Measurements from ENCODE around the gene MRPL28. TPM values are rescaled to one million over a fixed set of nuclear protein-coding genes. Genes with fewer than 3 reads are reported as not detected.

Gene MRPL28
- total RNA-seq, 2 donors from 2014 or later = 137 to 138 TPM

DNA sequence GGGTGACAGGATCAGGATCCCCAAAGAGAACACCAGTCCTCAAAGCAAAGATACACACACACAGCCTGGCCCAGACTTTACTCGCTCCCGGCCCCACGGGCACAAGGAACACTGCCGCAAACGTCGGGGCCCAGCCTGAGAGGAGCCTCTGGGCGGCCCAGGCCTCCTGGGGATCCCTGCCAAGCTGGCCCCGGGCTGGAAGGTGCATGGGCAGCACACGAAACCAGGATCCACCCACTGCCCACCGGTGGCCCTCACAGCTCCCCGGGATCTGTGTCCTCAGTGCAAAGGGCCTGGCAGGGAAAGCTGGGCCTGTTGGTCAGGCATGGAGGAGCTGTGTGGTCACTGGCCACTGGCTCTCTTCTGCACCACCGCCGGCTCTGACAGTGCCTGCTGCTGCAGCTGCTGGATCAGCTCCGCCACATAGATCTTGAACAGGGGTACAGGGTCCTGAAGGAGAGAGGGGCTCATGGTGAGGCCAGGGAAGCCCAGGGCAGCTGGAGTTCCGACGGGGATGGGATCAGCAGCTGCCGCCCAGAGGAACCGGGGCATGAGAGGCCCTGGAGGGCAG lies 2.9 kb downstream of the MRPL28 start:
- H3K4me1 Mint-ChIP-seq = peaks cover 11% of the 10 kb centered on the region
- Histone ChIP-seq H3K9me3 (ENCODE audit: control insufficient read depth, low read length) (no peaks in the 10 kb centered on the region), H3K36me3 (ENCODE audit: control insufficient read depth, insufficient read depth, low read length) (peaks cover 33% of the 10 kb centered on the region), H3K27ac (ENCODE audit: low read depth, low read length) (no peak overlapping the region), H3K4me3 (ENCODE audit: low read length) (no peak overlapping the region), H3K4me1 (ENCODE audit: control insufficient read depth, insufficient read depth, low read length) (no peaks in the 10 kb centered on the region), H3K27me3 (ENCODE audit: control insufficient read depth, insufficient read depth, low read length, poor library complexity, severe bottlenecking) (no peaks in the 10 kb centered on the region), H3K9ac (ENCODE audit: extremely low read depth, low read length, poor library complexity, severe bottlenecking) (no peak overlapping the region)
- TF ChIP-seq, protein P1, sequence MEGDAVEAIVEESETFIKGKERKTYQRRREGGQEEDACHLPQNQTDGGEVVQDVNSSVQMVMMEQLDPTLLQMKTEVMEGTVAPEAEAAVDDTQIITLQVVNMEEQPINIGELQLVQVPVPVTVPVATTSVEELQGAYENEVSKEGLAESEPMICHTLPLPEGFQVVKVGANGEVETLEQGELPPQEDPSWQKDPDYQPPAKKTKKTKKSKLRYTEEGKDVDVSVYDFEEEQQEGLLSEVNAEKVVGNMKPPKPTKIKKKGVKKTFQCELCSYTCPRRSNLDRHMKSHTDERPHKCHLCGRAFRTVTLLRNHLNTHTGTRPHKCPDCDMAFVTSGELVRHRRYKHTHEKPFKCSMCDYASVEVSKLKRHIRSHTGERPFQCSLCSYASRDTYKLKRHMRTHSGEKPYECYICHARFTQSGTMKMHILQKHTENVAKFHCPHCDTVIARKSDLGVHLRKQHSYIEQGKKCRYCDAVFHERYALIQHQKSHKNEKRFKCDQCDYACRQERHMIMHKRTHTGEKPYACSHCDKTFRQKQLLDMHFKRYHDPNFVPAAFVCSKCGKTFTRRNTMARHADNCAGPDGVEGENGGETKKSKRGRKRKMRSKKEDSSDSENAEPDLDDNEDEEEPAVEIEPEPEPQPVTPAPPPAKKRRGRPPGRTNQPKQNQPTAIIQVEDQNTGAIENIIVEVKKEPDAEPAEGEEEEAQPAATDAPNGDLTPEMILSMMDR (conservative IDR thresholded peaks at IDR 0.05) = no peak
- peaks cover 11% of the 10 kb centered on the region for H3K36me3 Mint-ChIP-seq (ENCODE audit: low read depth)
- H3K4me3 Mint-ChIP-seq = no peak overlapping the region
- WGBS, 2 experiments (ENCODE audit: insufficient coverage in 1 of 2, insufficient read length in 1 of 2) = 93 to 98% methylated on average over 12 to 18 of the region's 18 CpGs
- H3K27ac Mint-ChIP-seq = no peak overlapping the region
- DNase-seq = no peak
- no peaks in the 10 kb centered on the region for H3K9me3 Mint-ChIP-seq
- no peaks in the 10 kb centered on the region for H3K27me3 Mint-ChIP-seq (ENCODE audit: insufficient read depth)

DNA sequence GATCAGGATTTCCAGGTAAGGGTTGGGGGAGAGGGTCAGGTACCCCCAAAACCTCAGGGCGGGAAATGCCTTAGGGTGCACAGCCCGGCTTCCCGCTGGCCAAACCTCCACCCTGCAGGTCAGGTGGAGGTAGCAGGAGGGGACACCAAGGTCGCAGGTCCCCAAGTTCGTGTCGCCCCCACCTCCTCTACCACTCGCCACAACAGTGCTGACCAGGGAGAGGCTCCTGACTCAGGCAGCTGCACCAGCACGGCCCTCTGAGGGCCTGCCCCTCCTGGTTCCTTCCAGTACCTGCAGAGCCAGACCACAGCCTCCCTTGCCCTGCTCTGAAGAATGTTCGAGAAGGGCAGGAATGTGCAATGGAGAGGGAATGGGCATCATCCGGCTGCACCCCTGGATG lies 3.9 kb downstream of the MRPL28 start:
- DNase-seq = no peak
- no peak overlapping the region for H3K4me3 Mint-ChIP-seq

DNA sequence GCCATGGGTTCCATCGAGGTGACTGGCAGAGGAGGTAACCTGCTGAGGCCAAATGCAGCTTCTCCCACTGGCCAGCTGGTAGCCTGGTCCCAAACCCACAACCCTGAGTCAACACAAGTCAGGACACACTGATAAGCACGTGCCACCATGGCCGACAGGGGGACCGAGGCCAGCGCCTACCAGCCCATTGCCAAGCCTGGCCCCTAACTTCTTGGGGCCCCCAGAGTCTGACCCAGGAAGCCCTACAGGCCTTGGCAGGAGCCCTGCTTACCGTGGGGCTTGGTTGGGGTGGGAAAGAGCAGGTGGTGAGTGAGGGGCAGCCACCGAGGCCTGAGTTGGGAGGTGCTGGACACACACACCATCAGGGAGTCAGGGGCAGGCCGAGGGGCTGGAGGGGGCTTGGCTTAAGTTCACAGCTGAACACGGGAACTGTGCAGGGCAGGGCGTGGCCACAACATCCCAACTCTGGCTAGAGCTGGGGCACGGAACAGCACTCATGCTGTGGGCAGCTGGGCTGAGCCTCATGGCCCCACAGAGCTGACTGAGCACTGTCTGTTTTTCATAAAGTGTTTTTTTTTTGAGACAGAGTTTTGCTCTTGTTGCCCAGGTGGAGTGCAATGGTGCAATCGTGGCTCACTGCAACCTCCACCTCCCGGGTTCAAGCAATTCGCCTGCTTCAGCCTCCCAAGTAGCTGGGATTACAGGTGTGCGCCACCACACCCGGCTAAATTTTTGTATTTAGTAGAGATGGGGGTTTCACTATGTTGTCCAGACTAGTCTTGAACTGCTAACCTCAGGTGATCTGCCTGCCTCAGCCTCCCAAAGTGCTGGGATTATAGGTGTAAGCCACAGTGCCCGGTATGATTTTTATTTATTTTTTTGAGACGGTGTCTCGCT lies 5.5 kb downstream of the MRPL28 start:
- no peaks in the 10 kb centered on the region for H3K27me3 Mint-ChIP-seq (ENCODE audit: insufficient read depth)
- no peak overlapping the region for H3K9ac ChIP-seq (ENCODE audit: extremely low read depth, low read length, poor library complexity, severe bottlenecking)
- peaks cover 4% of the 10 kb centered on the region for H3K4me1 Mint-ChIP-seq
- no peak overlapping the region for H3K4me3 ChIP-seq (ENCODE audit: low read length)
- no peak overlapping the region for H3K27ac Mint-ChIP-seq
- no peaks in the 10 kb centered on the region for H3K9me3 Mint-ChIP-seq
- H3K27me3 ChIP-seq (ENCODE audit: control insufficient read depth, insufficient read depth, low read length, poor library complexity, severe bottlenecking) = no peaks in the 10 kb centered on the region
- no peak for DNase-seq
- no peak overlapping the region for H3K4me3 Mint-ChIP-seq
- H3K4me1 ChIP-seq (ENCODE audit: control insufficient read depth, insufficient read depth, low read length) = no peaks in the 10 kb centered on the region
- 86 to 89% methylated on average over 16 to 19 of the region's 19 CpGs for WGBS, 2 experiments (ENCODE audit: insufficient coverage in 1 of 2, insufficient read length in 1 of 2)
- H3K36me3 ChIP-seq (ENCODE audit: control insufficient read depth, insufficient read depth, low read length) = peaks cover 33% of the 10 kb centered on the region
- H3K36me3 Mint-ChIP-seq (ENCODE audit: low read depth) = peaks cover 11% of the 10 kb centered on the region
- H3K9me3 ChIP-seq (ENCODE audit: control insufficient read depth, low read length) = no peaks in the 10 kb centered on the region
- no peak overlapping the region for H3K27ac ChIP-seq (ENCODE audit: low read depth, low read length)
- TF ChIP-seq, protein P1 (conservative IDR thresholded peaks at IDR 0.05) = no peak

More for the DNA sequence above, 3.9 kb downstream of the MRPL28 start:
- peaks cover 11% of the 10 kb centered on the region for H3K4me1 Mint-ChIP-seq
- no peaks in the 10 kb centered on the region for H3K27me3 Mint-ChIP-seq (ENCODE audit: insufficient read depth)
- Histone ChIP-seq H3K36me3 (ENCODE audit: control insufficient read depth, insufficient read depth, low read length) (peaks cover 33% of the 10 kb centered on the region), H3K9ac (ENCODE audit: extremely low read depth, low read length, poor library complexity, severe bottlenecking) (no peak overlapping the region), H3K4me3 (ENCODE audit: low read length) (no peak overlapping the region), H3K4me1 (ENCODE audit: control insufficient read depth, insufficient read depth, low read length) (no peaks in the 10 kb centered on the region), H3K9me3 (ENCODE audit: control insufficient read depth, low read length) (no peaks in the 10 kb centered on the region), H3K27me3 (ENCODE audit: control insufficient read depth, insufficient read depth, low read length, poor library complexity, severe bottlenecking) (no peaks in the 10 kb centered on the region), H3K27ac (ENCODE audit: low read depth, low read length) (no peak overlapping the region)
- H3K27ac Mint-ChIP-seq = no peak overlapping the region
- TF ChIP-seq, protein P1 (conservative IDR thresholded peaks at IDR 0.05) = no peak
- 84 to 91% methylated on average over 4 to 10 of the region's 10 CpGs for WGBS, 2 experiments (ENCODE audit: insufficient coverage in 1 of 2, insufficient read length in 1 of 2)
- no peaks in the 10 kb centered on the region for H3K9me3 Mint-ChIP-seq
- H3K36me3 Mint-ChIP-seq (ENCODE audit: low read depth) = peaks cover 11% of the 10 kb centered on the region

Measured in endodermal cell (in vitro differentiated cells).